Osteocyte (in vitro differentiated cells): Measurements from ENCODE around the gene TTYH3. TPM values are rescaled to one million over a fixed set of nuclear protein-coding genes. Genes with fewer than 3 reads are reported as not detected.
"Not testable (repeated sequence)": the region's sequence is repeated elsewhere in the genome, so short reads cannot be mapped to it uniquely, and the experiment has no call there.

Experiments used
- DNase-seq: peaks from one replicate; pipeline ENCODE4 v3.0.0; 2021; ENCODE audit warnings: mixed read lengths; ENCODE audit not compliant: unreplicated experiment; ENCODE audit errors: extremely low spot score
- H3K27ac Mint-ChIP-seq: one replicate; pipeline ENCODE4 v1.8.0; 2021; ENCODE audit warnings: mild to moderate bottlenecking, mixed read lengths; ENCODE audit not compliant: unreplicated experiment
- H3K27me3 Mint-ChIP-seq: one replicate; pipeline ENCODE4 v1.8.0; 2021; ENCODE audit warnings: mixed read lengths; ENCODE audit not compliant: unreplicated experiment
- H3K36me3 Mint-ChIP-seq: one replicate; pipeline ENCODE4 v1.8.0; 2021; ENCODE audit warnings: mixed read lengths; ENCODE audit not compliant: unreplicated experiment
- H3K4me1 Mint-ChIP-seq: one replicate; pipeline ENCODE4 v1.8.0; 2021; ENCODE audit warnings: mixed read lengths; ENCODE audit not compliant: unreplicated experiment
- H3K4me3 Mint-ChIP-seq: one replicate; pipeline ENCODE4 v1.8.0; 2021; ENCODE audit warnings: mild to moderate bottlenecking, moderate library complexity, mixed read lengths; ENCODE audit not compliant: unreplicated experiment
- H3K9me3 Mint-ChIP-seq: one replicate; pipeline ENCODE4 v1.8.0; 2021; ENCODE audit warnings: mixed read lengths; ENCODE audit not compliant: unreplicated experiment
- CTCF ChIP-seq: fragments of 200-600 bp; sonication (generic); IDR thresholded peaks from 2 replicates; pipeline ENCODE4 v1.5.0; 2021; ENCODE audit warnings: antibody characterized with exemption, mild to moderate bottlenecking, moderate library complexity
- total RNA-seq: library from RNA; stranded (reverse); gene quantifications from 2 replicates; pipeline ENCODE4 v1.2.1, GENCODE V29; 2021

Gene TTYH3
- total RNA-seq, 1 donor from 2014 or later: 376 TPM

- Mint-ChIP-seq H3K4me3 (no peak overlapping the region), H3K4me1 (peaks cover 33% of the 10 kb centered on the region), H3K27me3 (no peaks in the 10 kb centered on the region), H3K27ac (peak overlapping the region; percentile 85), H3K36me3 (no peaks in the 10 kb centered on the region), H3K9me3 (no peaks in the 10 kb centered on the region)
- TF ChIP-seq CTCF: no peak
- DNase-seq: no peak
Observed at GRCh38 chr7:2691011-2691707, 59.4 kb downstream of the TTYH3 start.

- H3K27me3 Mint-ChIP-seq, H3K9me3 Mint-ChIP-seq, DNase-seq, H3K4me3 Mint-ChIP-seq, H3K36me3 Mint-ChIP-seq: not testable (repeated sequence)
- Mint-ChIP-seq H3K27ac (peak overlapping the region; percentile 2), H3K4me1 (peaks cover 33% of the 10 kb centered on the region)
Observed at GRCh38 chr7:2691932-2692439, 60.2 kb downstream of the TTYH3 start.

- Mint-ChIP-seq H3K9me3 (no peaks in the 10 kb centered on the region), H3K4me3 (no peak overlapping the region), H3K27ac (no peak overlapping the region), H3K36me3 (no peaks in the 10 kb centered on the region), H3K27me3 (no peaks in the 10 kb centered on the region), H3K4me1 (peaks cover 27% of the 10 kb centered on the region)
- no peak for DNase-seq
- TF ChIP-seq CTCF: no peak
Observed at GRCh38 chr7:2692543-2692942, 60.8 kb downstream of the TTYH3 start.

GRCh38 chr7:2693420-2694121 is 61.8 kb downstream of the TTYH3 start:
- H3K9me3 Mint-ChIP-seq, H3K27ac Mint-ChIP-seq, H3K4me3 Mint-ChIP-seq, DNase-seq, H3K36me3 Mint-ChIP-seq, H3K27me3 Mint-ChIP-seq: not testable (repeated sequence)
- H3K4me1 Mint-ChIP-seq: peaks cover 24% of the 10 kb centered on the region

- H3K9me3 Mint-ChIP-seq, H3K27ac Mint-ChIP-seq, H3K36me3 Mint-ChIP-seq: not testable (repeated sequence)
Observed at GRCh38 chr7:2694122-2694436, 62.3 kb downstream of the TTYH3 start.

GRCh38 chr7:2698581-2699288 is 66.9 kb downstream of the TTYH3 start:
- H3K4me1 Mint-ChIP-seq: peaks cover under 1% of the 10 kb centered on the region
- no peaks in the 10 kb centered on the region for H3K9me3 Mint-ChIP-seq
- TF ChIP-seq CTCF: no peak

More at GRCh38 chr7:2694122-2694436, 62.3 kb downstream of the TTYH3 start:
- peaks cover 19% of the 10 kb centered on the region for H3K4me1 Mint-ChIP-seq
- not testable (repeated sequence) for H3K27me3 Mint-ChIP-seq, H3K4me3 Mint-ChIP-seq, DNase-seq

More at GRCh38 chr7:2698581-2699288, 66.9 kb downstream of the TTYH3 start:
- DNase-seq: no peak
- H3K27me3 Mint-ChIP-seq: no peaks in the 10 kb centered on the region
- no peak overlapping the region for H3K4me3 Mint-ChIP-seq
- no peaks in the 10 kb centered on the region for H3K36me3 Mint-ChIP-seq
- H3K27ac Mint-ChIP-seq: no peak overlapping the region
